Effector memory CD4-positive, alpha-beta T cell (primary cell): ENCODE data around the gene RIPOR3.
"Not testable (repeated sequence)": the region's sequence is repeated elsewhere in the genome, so short reads cannot be mapped to it uniquely, and the experiment has no call there.

Experiments
- DNase-seq, 3 donors: peaks; one replicate each; pipeline ENCODE4 v3.0.0-alpha.2; 2020
- H3K27ac ChIP-seq: 2 replicates; pipeline ENCODE4 v1.7.0; 2013; ENCODE audit warnings: mild to moderate bottlenecking, low read length, moderate library complexity; ENCODE audit not compliant: insufficient read depth, poor library complexity, severe bottlenecking
- H3K27me3 ChIP-seq: replicated peaks from 2 replicates; pipeline ENCODE4 v1.7.0; 2013; ENCODE audit warnings: mild to moderate bottlenecking, low read length; ENCODE audit not compliant: insufficient read depth, control insufficient read depth, poor library complexity, severe bottlenecking
- H3K36me3 ChIP-seq: 2 replicates; pipeline ENCODE4 v1.7.0; 2013; ENCODE audit warnings: mild to moderate bottlenecking, low read length, moderate library complexity; ENCODE audit not compliant: control insufficient read depth, insufficient read depth
- H3K4me1 ChIP-seq: 2 replicates; pipeline ENCODE4 v1.7.0; 2013; ENCODE audit warnings: low read length, mild to moderate bottlenecking; ENCODE audit not compliant: control insufficient read depth, insufficient read depth, poor library complexity, severe bottlenecking
- H3K4me3 ChIP-seq: 2 replicates; pipeline ENCODE4 v1.7.0; 2013; ENCODE audit warnings: low read length, low read depth, mild to moderate bottlenecking; ENCODE audit not compliant: insufficient read depth, poor library complexity, severe bottlenecking
- H3K9me3 ChIP-seq: 2 replicates; pipeline ENCODE4 v1.7.0; 2013; ENCODE audit warnings: mild to moderate bottlenecking, low read length, moderate library complexity; ENCODE audit not compliant: control insufficient read depth

RIPOR3 gene

GRCh38 chr20:50672400-50673145 lies 18.8 kb downstream of the RIPOR3 start:
- Histone ChIP-seq H3K27ac (no peak overlapping the region), H3K9me3 (no peaks in the 10 kb centered on the region), H3K4me3 (no peak overlapping the region), H3K36me3 (no peaks in the 10 kb centered on the region), H3K27me3 (no peaks in the 10 kb centered on the region), H3K4me1 (no peaks in the 10 kb centered on the region)
- DNase-seq = no peak

DNA sequence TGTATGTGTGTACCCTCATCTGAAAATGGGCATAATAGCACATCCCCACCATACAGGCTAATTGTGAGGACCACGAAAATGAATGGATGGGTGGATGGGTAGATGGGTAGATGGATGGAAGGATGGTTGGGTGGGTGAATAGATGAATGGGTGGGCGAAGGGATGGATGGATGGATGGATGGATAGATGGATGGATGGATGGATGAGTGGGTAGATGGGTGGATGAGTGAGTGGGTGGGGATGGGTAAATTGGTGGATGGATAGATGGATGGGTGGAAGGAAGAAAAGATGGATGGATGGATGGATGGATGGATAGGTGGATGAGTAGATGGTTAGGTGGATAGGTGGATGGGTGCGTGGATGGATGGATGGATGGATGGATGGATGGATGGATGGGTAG lies 19.7 kb downstream of the RIPOR3 start:
- no peak for DNase-seq
- H3K4me3 ChIP-seq = no peak overlapping the region
- no peaks in the 10 kb centered on the region for H3K9me3 ChIP-seq
- no peaks in the 10 kb centered on the region for H3K27me3 ChIP-seq
- H3K36me3 ChIP-seq = no peaks in the 10 kb centered on the region
- H3K4me1 ChIP-seq = no peaks in the 10 kb centered on the region
- H3K27ac ChIP-seq = no peak overlapping the region

DNA sequence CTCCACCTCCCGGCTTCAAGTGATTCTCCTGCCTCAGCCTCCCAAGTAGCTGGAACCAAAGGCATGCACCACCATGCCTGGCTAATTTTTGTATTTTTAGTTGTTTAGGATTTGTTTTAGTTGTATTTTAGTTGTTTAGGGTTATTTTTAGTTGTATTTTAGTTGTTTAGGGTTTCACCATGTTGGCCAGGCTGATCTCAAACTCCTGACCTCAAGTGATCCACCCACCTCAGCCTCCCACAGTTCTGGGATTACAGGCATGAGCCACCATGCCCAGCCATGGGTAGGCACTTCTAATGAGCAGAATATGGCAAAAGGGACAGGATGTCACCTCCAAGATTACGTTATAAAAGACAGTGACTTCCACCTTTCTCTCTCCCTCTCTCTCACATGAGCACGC lies 20.3 kb downstream of the RIPOR3 start:
- not testable (repeated sequence) for DNase-seq, H3K9me3 ChIP-seq, H3K27ac ChIP-seq, H3K4me1 ChIP-seq, H3K36me3 ChIP-seq, H3K4me3 ChIP-seq, H3K27me3 ChIP-seq

DNA sequence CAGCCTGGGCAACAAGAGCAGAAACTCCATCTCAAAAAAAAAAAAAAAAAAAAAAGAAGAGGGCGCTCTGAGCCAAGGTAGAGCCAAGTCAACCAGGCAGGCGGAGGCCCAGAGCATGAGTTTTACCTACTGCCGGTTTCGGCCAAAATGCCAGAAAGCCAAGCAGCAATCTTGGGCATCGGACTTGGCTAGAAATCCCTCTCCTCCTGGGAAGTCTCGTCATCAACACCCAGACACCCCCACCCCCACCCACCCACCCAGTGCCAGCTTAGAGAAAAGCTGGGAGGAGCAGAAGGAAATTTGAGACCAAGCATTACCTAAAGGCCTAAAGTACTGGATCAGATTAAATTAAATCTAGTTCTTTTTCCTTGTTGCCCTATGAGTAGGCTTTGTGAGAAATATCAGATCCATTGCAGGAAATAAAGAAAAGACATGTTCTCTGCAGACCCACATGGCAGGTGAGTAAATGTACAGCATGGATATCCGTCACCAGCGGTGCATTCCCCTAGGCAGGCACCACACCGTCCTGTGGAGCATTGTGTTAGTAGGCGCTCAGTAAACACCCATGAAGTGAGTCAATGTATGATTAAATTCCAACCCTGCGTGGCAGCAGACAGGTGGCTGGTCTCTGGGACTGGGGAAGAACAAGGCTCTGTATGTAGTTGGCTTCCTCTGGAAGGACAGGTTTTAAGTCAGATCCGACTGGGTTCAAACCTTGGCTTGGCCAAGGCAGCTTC lies 21.0 kb downstream of the RIPOR3 start:
- H3K4me3 ChIP-seq = no peak overlapping the region
- no peak overlapping the region for H3K27ac ChIP-seq
- H3K4me1 ChIP-seq = no peaks in the 10 kb centered on the region
- no peaks in the 10 kb centered on the region for H3K9me3 ChIP-seq
- no peak for DNase-seq
- no peaks in the 10 kb centered on the region for H3K27me3 ChIP-seq
- H3K36me3 ChIP-seq = no peaks in the 10 kb centered on the region

- H3K27me3 ChIP-seq = no peaks in the 10 kb centered on the region
- no peak overlapping the region for H3K27ac ChIP-seq
- H3K4me1 ChIP-seq = no peaks in the 10 kb centered on the region
- no peaks in the 10 kb centered on the region for H3K9me3 ChIP-seq
- no peaks in the 10 kb centered on the region for H3K36me3 ChIP-seq
- DNase-seq = no peak
- H3K4me3 ChIP-seq = no peak overlapping the region
Measured at GRCh38 chr20:50668798-50669197, 22.5 kb downstream of the RIPOR3 start.

DNA sequence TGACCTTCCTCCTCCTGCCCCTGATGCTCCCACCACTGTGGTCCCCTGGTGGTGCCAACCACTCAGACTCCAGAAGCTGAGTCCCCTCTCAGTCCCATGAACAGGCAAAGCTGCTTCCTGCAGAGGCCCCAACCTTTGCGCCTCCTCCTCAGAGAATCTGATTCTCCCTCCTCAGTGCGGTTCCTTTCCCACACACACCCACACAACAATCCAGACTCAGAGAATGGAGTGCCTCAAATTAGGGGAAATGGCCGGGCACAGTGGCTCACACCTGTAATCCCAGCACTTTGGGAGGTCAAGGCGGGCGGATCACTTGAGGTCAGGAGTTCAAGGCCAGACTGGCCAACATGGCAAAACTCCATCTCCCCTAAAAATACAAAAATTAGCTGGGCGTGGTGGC lies 23.0 kb downstream of the RIPOR3 start:
- Histone ChIP-seq H3K4me3 (no peak overlapping the region), H3K36me3 (no peaks in the 10 kb centered on the region), H3K4me1 (no peaks in the 10 kb centered on the region), H3K27ac (no peak overlapping the region), H3K27me3 (no peaks in the 10 kb centered on the region), H3K9me3 (no peaks in the 10 kb centered on the region)
- no peak for DNase-seq

DNA sequence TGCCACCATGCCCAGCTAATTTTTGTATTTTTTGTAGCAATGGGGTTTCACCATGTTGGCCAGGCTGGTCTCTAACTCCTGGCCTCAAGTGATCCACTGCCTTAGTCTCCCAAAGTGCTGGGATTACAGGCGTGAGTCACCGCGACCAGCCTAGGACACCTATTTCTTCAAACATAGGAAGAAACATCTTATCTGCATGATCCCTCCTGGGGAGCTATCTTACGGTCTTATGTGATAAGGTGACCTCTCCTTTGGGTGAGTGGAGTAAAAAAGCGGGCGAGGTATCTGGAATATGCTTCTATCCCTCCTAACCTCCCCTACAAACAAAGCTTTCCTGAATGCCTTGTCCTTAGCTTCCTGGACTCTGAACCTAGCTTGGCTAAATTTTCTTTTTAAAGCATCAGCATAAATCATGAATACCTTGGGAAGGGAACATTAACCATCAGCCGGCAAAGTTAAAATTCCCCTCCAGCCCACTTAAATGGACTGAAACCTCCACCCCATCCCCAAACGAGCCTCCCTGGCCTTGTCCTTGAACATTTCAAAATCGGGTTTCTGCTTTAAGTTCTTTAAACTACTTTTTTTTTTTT lies 24.5 kb downstream of the RIPOR3 start:
- Histone ChIP-seq H3K27me3 (no peaks in the 10 kb centered on the region), H3K36me3 (no peaks in the 10 kb centered on the region), H3K4me3 (no peak overlapping the region), H3K27ac (no peak overlapping the region), H3K4me1 (no peaks in the 10 kb centered on the region), H3K9me3 (no peaks in the 10 kb centered on the region)
- no peak for DNase-seq

- no peak for DNase-seq
- Histone ChIP-seq H3K27ac (no peak overlapping the region), H3K36me3 (no peaks in the 10 kb centered on the region), H3K4me3 (no peak overlapping the region), H3K4me1 (no peaks in the 10 kb centered on the region), H3K27me3 (no peaks in the 10 kb centered on the region), H3K9me3 (no peaks in the 10 kb centered on the region)
Measured at GRCh38 chr20:50664254-50664653, 27.1 kb downstream of the RIPOR3 start.

GRCh38 chr20:50663095-50663821 lies 28.1 kb downstream of the RIPOR3 start:
- no peaks in the 10 kb centered on the region for H3K9me3 ChIP-seq
- no peaks in the 10 kb centered on the region for H3K4me1 ChIP-seq
- no peaks in the 10 kb centered on the region for H3K27me3 ChIP-seq
- no peak overlapping the region for H3K4me3 ChIP-seq
- no peak overlapping the region for H3K27ac ChIP-seq
- H3K36me3 ChIP-seq = no peaks in the 10 kb centered on the region
- no peak for DNase-seq
